Activated B cell treated with CpG ODN at 0.5 μM for 24 hours (primary cell): Measurements from ENCODE around the gene KCTD11. TPM values are rescaled to one million over a fixed set of nuclear protein-coding genes. Genes with fewer than 3 reads are reported as not detected.

ENCODE experiments used
- ATAC-seq: fragments of 200-7000 bp; cut with Tn5 transposase; one replicate; pipeline ENCODE4 v1.10.0; 2021; ENCODE audit warnings: low read depth, mild to moderate bottlenecking, moderate library complexity
- CTCF ChIA-PET: fragments of 350-600 bp; sonication (Branson Sonifier 250); formaldehyde crosslinking; loops from one replicate; lab custom pipeline; 2021; ENCODE audit warnings: antibody characterized with exemption; lab: Charles Lee
- POLR2A ChIA-PET: fragments of 350-600 bp; sonication (Branson Sonifier 250); formaldehyde crosslinking; loops from one replicate; lab custom pipeline; 2021; ENCODE audit warnings: antibody characterized with exemption; lab: Charles Lee
- DNase-seq: peaks from one replicate; pipeline ENCODE4 v3.0.0; 2022
- H3K27ac Mint-ChIP-seq: one replicate; pipeline ENCODE4 v1.8.0; 2020; ENCODE audit warnings: mixed read lengths
- H3K27me3 Mint-ChIP-seq: one replicate; pipeline ENCODE4 v1.8.0; 2021; ENCODE audit warnings: mixed read lengths
- H3K36me3 Mint-ChIP-seq: one replicate; pipeline ENCODE4 v1.8.0; 2021; ENCODE audit warnings: low read depth, mixed read lengths
- H3K4me1 Mint-ChIP-seq: one replicate; pipeline ENCODE4 v1.8.0; 2021; ENCODE audit warnings: mixed read lengths
- H3K4me3 Mint-ChIP-seq: one replicate; pipeline ENCODE4 v1.8.0; 2020; ENCODE audit warnings: mild to moderate bottlenecking, mixed read lengths
- H3K9me3 Mint-ChIP-seq: one replicate; pipeline ENCODE4 v1.8.0; 2020; ENCODE audit warnings: mixed read lengths
- intact Hi-C: fragments of 100-400 bp; cut with micrococcal nuclease; formaldehyde crosslinking; loops from one replicate; pipeline ENCODE4 v1.15.1; 2024
- total RNA-seq: library from RNA; stranded (reverse); gene quantifications from 2 replicates; pipeline ENCODE4 v1.2.3, GENCODE V29; 2022
- TF ChIP-seq, protein P1 (sequence below): fragments of 200-600 bp; IDR thresholded peaks from one replicate; pipeline ENCODE4 v1.8.0; 2022; ENCODE audit warnings: antibody characterized with exemption, mild to moderate bottlenecking

Gene KCTD11
- total RNA-seq, 1 donor from 2014 or later: 7.8 TPM

GRCh38 chr17:7392696-7393612 is 41.0 kb downstream of the KCTD11 start:
- intact Hi-C loops: no loop called here
- CTCF ChIA-PET: interaction anchor here (1.0 kb wide), 1 partner anchor 43 kb away, joined by 3 read pairs; no protein-coding TSS in a partner anchor

GRCh38 chr17:7393613-7394451 is 41.9 kb downstream of the KCTD11 start:
- Mint-ChIP-seq H3K27me3 (no peaks in the 10 kb centered on the region), H3K9me3 (no peaks in the 10 kb centered on the region), H3K27ac (peak overlapping the region; percentile 84), H3K4me3 (peak overlapping the region; percentile 91), H3K36me3 (peaks cover 27% of the 10 kb centered on the region), H3K4me1 (peaks cover 15% of the 10 kb centered on the region)
- intact Hi-C loops: loop anchor here (1.0 to 2.0 kb wide), 5 partner anchors 10 to 91 kb away; partner anchors contain the start of genes POLR2A, TMEM102 and TMEM256
- ChIA-PET CTCF (interaction anchor here (0.8 to 1.0 kb wide), 3 partner anchors 10 to 167 kb away, joined by 3 to 4 read pairs (median 3); partner anchors contain the start of gene TMEM256), POLR2A (interaction anchor here (0.5 to 2.4 kb wide), 14 partner anchors 9 to 1409 kb away, joined by 3 to 40 read pairs (median 5); partner anchors contain the start of genes GPS2, POLR2A, SENP3 and TMEM102)
- TF ChIP-seq, protein P1, sequence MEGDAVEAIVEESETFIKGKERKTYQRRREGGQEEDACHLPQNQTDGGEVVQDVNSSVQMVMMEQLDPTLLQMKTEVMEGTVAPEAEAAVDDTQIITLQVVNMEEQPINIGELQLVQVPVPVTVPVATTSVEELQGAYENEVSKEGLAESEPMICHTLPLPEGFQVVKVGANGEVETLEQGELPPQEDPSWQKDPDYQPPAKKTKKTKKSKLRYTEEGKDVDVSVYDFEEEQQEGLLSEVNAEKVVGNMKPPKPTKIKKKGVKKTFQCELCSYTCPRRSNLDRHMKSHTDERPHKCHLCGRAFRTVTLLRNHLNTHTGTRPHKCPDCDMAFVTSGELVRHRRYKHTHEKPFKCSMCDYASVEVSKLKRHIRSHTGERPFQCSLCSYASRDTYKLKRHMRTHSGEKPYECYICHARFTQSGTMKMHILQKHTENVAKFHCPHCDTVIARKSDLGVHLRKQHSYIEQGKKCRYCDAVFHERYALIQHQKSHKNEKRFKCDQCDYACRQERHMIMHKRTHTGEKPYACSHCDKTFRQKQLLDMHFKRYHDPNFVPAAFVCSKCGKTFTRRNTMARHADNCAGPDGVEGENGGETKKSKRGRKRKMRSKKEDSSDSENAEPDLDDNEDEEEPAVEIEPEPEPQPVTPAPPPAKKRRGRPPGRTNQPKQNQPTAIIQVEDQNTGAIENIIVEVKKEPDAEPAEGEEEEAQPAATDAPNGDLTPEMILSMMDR: no peak
- no peak for DNase-seq
- ATAC-seq: peak; percentile 68

More at GRCh38 chr17:7392696-7393612, 41.0 kb downstream of the KCTD11 start:
- ATAC-seq (no peak), DNase-seq (no peak)
- no peaks in the 10 kb centered on the region for H3K27me3 Mint-ChIP-seq
- POLR2A ChIA-PET: interaction anchor here (2.4 kb wide), 1 partner anchor 10 kb away, joined by 40 read pairs; the partner anchor contains the start of gene TMEM256
- TF ChIP-seq, protein P1: no peak
- no peak overlapping the region for H3K27ac Mint-ChIP-seq
- H3K36me3 Mint-ChIP-seq: peaks cover 30% of the 10 kb centered on the region
- H3K4me3 Mint-ChIP-seq: peak overlapping the region; percentile 91
- no peaks in the 10 kb centered on the region for H3K9me3 Mint-ChIP-seq
- peaks cover 13% of the 10 kb centered on the region for H3K4me1 Mint-ChIP-seq

- POLR2A ChIA-PET: interaction anchor here (0.6 to 2.4 kb wide), 14 partner anchors 9 to 1408 kb away, joined by 3 to 40 read pairs (median 5); partner anchors contain the start of genes GPS2, POLR2A, SENP3 and TMEM102
Measured at GRCh38 chr17:7394452-7395191, 42.7 kb downstream of the KCTD11 start, which contains the start of gene PLSCR3. Gene PLSCR3, minus strand, starts transcription at chr17:7394525. Its CDS starts 415 bp downstream, at chr17:7394110.

GRCh38 chr17:7396147-7396546 is 44.2 kb downstream of the KCTD11 start:
- ATAC-seq (no peak), DNase-seq (no peak)
- TF ChIP-seq, protein P1: no peak
- Mint-ChIP-seq H3K27me3 (no peaks in the 10 kb centered on the region), H3K9me3 (no peaks in the 10 kb centered on the region), H3K27ac (no peak overlapping the region), H3K4me3 (peak overlapping the region; percentile 24), H3K4me1 (peaks cover 15% of the 10 kb centered on the region), H3K36me3 (peaks cover 15% of the 10 kb centered on the region)
- ChIA-PET POLR2A (interaction anchor here (1.2 to 2.1 kb wide), 2 partner anchors 8 to 10 kb away, joined by 3 to 5 read pairs; partner anchors contain the start of gene TMEM256), CTCF (no interaction called here)
- intact Hi-C loops: no loop called here

More at GRCh38 chr17:7394452-7395191, 42.7 kb downstream of the KCTD11 start, which contains the start of gene PLSCR3:
- H3K9me3 Mint-ChIP-seq: no peaks in the 10 kb centered on the region
- ATAC-seq (peak; percentile 88), DNase-seq (peak; percentile 94)
- no peaks in the 10 kb centered on the region for H3K27me3 Mint-ChIP-seq
- peaks cover 15% of the 10 kb centered on the region for H3K4me1 Mint-ChIP-seq
- peaks cover 22% of the 10 kb centered on the region for H3K36me3 Mint-ChIP-seq
- intact Hi-C loops: loop anchor here (1.0 to 2.0 kb wide), 5 partner anchors 10 to 90 kb away; partner anchors contain the start of genes POLR2A, TMEM102 and TMEM256
- TF ChIP-seq, protein P1: no peak
- peak within 1 kb of the TSS; percentile 91 for H3K4me3 Mint-ChIP-seq
- H3K27ac Mint-ChIP-seq: peak within 1 kb of the TSS; percentile 85
- CTCF ChIA-PET: interaction anchor here (0.8 to 1.0 kb wide), 2 partner anchors 10 to 166 kb away, joined by 3 to 4 read pairs; partner anchors contain the start of gene TMEM256
